GM19351 (cell line): ENCODE measurements around the gene SLC2A10.

Source experiments
- ATAC-seq: cut with Tn5 transposase; IDR thresholded peaks from one replicate; pipeline ENCODE4 v1.9.1; 2021; ENCODE audit warnings: mild to moderate bottlenecking, moderate library complexity; ENCODE audit not compliant: unreplicated experiment

Gene SLC2A10

GRCh38 chr20:46724343-46724959 is 15.0 kb downstream of the SLC2A10 start:
- ATAC-seq = no peak

DNA sequence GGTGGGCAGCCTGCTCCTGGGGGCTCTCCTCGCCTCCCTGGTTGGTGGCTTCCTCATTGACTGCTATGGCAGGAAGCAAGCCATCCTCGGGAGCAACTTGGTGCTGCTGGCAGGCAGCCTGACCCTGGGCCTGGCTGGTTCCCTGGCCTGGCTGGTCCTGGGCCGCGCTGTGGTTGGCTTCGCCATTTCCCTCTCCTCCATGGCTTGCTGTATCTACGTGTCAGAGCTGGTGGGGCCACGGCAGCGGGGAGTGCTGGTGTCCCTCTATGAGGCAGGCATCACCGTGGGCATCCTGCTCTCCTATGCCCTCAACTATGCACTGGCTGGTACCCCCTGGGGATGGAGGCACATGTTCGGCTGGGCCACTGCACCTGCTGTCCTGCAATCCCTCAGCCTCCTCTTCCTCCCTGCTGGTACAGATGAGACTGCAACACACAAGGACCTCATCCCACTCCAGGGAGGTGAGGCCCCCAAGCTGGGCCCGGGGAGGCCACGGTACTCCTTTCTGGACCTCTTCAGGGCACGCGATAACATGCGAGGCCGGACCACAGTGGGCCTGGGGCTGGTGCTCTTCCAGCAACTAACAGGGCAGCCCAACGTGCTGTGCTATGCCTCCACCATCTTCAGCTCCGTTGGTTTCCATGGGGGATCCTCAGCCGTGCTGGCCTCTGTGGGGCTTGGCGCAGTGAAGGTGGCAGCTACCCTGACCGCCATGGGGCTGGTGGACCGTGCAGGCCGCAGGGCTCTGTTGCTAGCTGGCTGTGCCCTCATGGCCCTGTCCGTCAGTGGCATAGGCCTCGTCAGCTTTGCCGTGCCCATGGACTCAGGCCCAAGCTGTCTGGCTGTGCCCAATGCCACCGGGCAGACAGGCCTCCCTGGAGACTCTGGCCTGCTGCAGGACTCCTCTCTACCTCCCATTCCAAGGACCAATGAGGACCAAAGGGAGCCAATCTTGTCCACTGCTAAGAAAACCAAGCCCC is 16.0 kb downstream of the SLC2A10 start:
- no peak for ATAC-seq

GRCh38 chr20:46731770-46732169 is 22.3 kb downstream of the SLC2A10 start:
- no peak for ATAC-seq

- ATAC-seq = no peak
Observed at GRCh38 chr20:46735436-46735835, 26.0 kb downstream of the SLC2A10 start.

- no peak for ATAC-seq
Observed at GRCh38 chr20:46739431-46740213, 30.2 kb downstream of the SLC2A10 start.

DNA sequence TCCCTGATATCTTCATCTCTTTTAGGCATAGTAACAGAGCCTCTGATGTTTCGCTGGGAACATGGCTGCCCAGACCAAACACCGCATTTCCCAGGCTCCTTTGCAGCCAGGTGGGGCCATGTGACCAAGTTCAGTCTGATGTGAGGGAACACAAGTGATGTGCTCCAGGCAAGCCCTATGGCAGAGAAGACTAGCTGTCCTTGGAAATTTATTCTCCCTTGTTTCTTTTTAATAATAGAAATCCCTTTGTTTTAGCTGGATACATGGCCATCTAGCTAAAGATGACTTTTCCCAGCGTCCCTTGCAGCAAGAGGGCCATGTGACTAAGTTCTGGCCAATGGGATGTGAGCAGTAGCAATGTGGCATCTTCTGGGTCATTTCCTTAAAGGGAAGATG is 30.8 kb downstream of the SLC2A10 start:
- no peak for ATAC-seq

GRCh38 chr20:46741924-46742668 is 32.6 kb downstream of the SLC2A10 start:
- no peak for ATAC-seq

- no peak for ATAC-seq
Observed at GRCh38 chr20:46742669-46743045, 33.2 kb downstream of the SLC2A10 start.

- no peak for ATAC-seq
Observed at GRCh38 chr20:46743088-46743487, 33.6 kb downstream of the SLC2A10 start.

DNA sequence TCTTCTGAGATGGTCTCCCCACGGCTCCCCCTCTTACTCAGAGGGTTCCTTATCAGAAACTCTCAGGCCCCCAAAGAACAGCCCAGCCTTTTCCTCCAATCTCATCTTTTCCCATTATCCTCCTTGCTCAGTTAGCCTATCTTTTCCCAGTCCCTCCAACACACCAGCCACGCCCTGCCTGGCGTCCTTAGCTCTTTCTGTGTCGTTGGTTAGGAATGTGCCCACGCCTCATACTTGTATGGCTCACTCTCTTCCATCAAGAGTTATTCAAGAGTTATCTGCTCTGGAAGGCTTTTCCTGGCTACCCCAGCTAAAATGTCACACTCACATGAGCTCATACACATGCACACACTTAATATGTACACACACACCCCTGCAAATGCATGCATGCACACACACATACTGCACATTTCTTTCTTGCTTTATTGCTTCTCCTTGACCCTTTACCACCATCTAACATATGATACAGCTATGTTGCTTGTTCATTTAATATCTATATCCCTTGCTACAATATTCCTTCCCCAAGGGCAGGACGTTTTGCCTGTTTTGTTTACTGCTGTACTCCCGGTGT is 37.6 kb downstream of the SLC2A10 start:
- ATAC-seq = no peak

GRCh38 chr20:46749147-46749546 is 39.7 kb downstream of the SLC2A10 start:
- ATAC-seq = no peak

GRCh38 chr20:46751856-46752255 is 42.4 kb downstream of the SLC2A10 start:
- ATAC-seq = no peak

GRCh38 chr20:46752728-46753127 is 43.3 kb downstream of the SLC2A10 start:
- no peak for ATAC-seq

GRCh38 chr20:46755483-46756413 is 46.3 kb downstream of the SLC2A10 start:
- ATAC-seq = no peak

- ATAC-seq = no peak
Observed at GRCh38 chr20:46756419-46756818, 47.0 kb downstream of the SLC2A10 start.

- ATAC-seq = no peak
Observed at GRCh38 chr20:46757135-46757534, 47.7 kb downstream of the SLC2A10 start.

GRCh38 chr20:46757754-46758678 is 48.6 kb downstream of the SLC2A10 start:
- ATAC-seq = no peak
